T-helper 1 cell treated with Interleukin-12 subunit alpha and Interleukin-12 subunit beta and Interleukin-4 antibody, amounts not matched to agents 30 ng/mL and 1 ng/mL, for 36 hours (primary cell): Measurements from ENCODE around the gene SLC39A3. TPM values are rescaled to one million over a fixed set of nuclear protein-coding genes. Genes with fewer than 3 reads are reported as not detected.

Experiments
- total RNA-seq: library from RNA; stranded (reverse); gene quantifications from 2 replicates; pipeline ENCODE4 v1.2.3, GENCODE V29; 2022

The SLC39A3 gene
- total RNA-seq, 1 donor from 2014 or later = 30.9 TPM

Other genes with a start within 250 kb of the SLC39A3 start
- gene GNG7, start 37.3 kb downstream of the SLC39A3 start, total RNA-seq = 0.22 and 0.32 TPM in 2 replicates
- gene DIRAS1, start 18.6 kb downstream of the SLC39A3 start, total RNA-seq = not detected in 2 replicates
- 49.2 and 52.2 TPM in 2 replicates for gene SGTA, start 43.3 kb upstream of the SLC39A3 start, total RNA-seq
- 96.0 and 103 TPM in 2 replicates for gene THOP1, start 45.5 kb upstream of the SLC39A3 start, total RNA-seq
- gene ZNF554, start 79.9 kb upstream of the SLC39A3 start, total RNA-seq = 3.2 and 3.4 TPM in 2 replicates
- 1.0 and 1.2 TPM in 2 replicates for gene ZNF555, start 101.5 kb upstream of the SLC39A3 start, total RNA-seq
- gene ZNF556, start 127.3 kb upstream of the SLC39A3 start, total RNA-seq = not detected in 2 replicates
- 1.8 TPM in 2 replicates for gene ZNF57, start 160.9 kb upstream of the SLC39A3 start, total RNA-seq
- gene ZNF77, start 205.0 kb upstream of the SLC39A3 start, total RNA-seq = 3.0 and 3.3 TPM in 2 replicates
- 0.54 and 1.1 TPM in 2 replicates for gene TLE6, start 237.5 kb upstream of the SLC39A3 start, total RNA-seq